Stimulated activated CD4-positive, alpha-beta T cell treated with anti-CD3 and anti-CD28 coated beads, Interleukin-15, amount 100 ng/mL, for 48 hours (primary cell): ENCODE measurements around the gene ZHX3.
"Not testable (repeated sequence)": the region's sequence is repeated elsewhere in the genome, so short reads cannot be mapped to it uniquely, and the experiment has no call there.

Experiments used
- DNase-seq, 2 donors: peaks; one replicate each; pipeline ENCODE4 v3.0.0-alpha.2; 2020; ENCODE audit warnings: low read depth in 2 of 2

ZHX3 gene

GRCh38 chr20:41260734-41261220 lies 56.8 kb downstream of the ZHX3 start:
- no peak for DNase-seq

- no peak for DNase-seq
These were observed 58.2 kb downstream of the ZHX3 start for GRCh38 chr20:41259309-41259708.

DNA sequence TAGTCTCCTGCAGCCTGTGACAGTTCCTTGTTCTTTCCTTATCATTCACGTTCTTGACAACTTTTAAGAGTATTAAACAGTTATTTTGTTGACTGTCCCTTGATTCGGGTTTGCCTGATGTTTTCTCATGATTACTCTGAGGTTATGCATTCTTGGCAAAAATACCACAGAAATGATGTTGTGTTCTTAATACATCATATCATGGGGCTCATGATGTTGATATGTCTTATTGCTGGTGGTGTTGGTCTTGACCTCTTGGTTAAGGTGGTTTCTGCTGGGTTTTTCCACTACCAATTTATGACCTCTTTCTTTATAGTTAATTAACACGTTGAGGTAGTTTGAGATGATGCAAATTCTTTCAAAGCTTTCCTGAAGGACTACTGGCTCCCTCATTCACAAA lies 59.1 kb downstream of the ZHX3 start:
- no peak for DNase-seq

GRCh38 chr20:41256516-41256915 lies 61.0 kb downstream of the ZHX3 start:
- DNase-seq, result no peak

DNA sequence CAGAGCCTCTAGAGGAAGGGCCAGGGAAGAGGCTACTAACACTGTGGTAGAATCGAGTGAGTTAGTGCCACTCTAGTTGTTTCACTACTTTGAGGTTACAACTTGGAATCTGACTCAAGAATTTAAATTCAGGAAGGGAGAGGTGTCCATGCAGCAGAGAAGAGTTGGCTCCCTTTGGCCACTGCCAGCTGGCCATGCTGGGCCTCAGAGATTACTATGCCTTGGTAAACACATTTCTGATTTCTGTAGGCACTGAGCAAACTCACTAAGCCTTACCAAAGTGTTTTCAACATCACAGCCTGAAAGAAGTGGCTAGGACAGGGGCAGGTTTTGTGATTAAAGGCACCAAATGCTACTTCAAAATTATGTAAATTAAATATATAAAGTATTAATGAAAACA lies 61.9 kb downstream of the ZHX3 start:
- DNase-seq, result no peak

DNA sequence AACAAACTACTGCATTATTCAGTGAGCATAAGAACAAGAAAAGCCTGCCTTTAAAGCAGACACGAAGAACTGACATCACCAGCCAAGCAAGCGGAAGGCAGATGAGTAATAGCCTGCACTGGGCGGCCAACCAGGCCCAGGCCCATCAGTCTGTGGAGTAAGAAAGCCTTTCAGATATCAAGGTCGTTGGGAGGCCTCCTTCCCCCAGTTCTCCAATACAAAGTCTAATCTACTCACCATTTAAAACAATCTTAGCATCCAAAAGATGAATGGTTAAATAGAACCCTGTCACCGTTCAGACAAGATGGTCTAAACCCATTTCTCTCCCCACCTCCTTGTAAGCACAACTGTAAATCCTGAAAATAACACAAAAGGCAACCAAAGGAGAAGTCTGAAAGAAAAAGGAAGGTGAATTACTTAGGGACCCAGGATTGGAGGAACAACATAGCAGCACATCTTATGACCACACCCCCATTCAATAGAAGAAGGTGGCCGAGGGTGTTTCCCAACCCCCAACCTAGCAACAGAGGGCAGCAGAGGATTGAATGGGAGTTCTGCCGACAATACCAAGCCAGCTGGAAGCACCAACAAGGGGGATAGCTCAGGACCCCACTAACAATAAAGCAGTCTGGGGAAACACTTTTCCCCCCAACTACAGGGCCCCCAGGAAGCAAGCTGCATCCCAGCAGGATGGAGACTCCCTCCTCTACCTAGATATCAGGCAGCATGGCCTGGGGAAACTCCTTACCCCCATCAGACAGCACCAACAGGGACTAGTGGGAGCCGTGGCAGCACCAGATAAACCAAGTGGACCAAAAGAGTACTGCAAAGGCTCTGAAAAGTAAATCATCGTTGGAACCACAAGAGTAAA lies 67.9 kb downstream of the ZHX3 start:
- no peak for DNase-seq

- DNase-seq, result no peak
These were observed 69.0 kb downstream of the ZHX3 start for GRCh38 chr20:41248368-41249024.

GRCh38 chr20:41247523-41248367 lies 69.8 kb downstream of the ZHX3 start:
- DNase-seq, result no peak

DNA sequence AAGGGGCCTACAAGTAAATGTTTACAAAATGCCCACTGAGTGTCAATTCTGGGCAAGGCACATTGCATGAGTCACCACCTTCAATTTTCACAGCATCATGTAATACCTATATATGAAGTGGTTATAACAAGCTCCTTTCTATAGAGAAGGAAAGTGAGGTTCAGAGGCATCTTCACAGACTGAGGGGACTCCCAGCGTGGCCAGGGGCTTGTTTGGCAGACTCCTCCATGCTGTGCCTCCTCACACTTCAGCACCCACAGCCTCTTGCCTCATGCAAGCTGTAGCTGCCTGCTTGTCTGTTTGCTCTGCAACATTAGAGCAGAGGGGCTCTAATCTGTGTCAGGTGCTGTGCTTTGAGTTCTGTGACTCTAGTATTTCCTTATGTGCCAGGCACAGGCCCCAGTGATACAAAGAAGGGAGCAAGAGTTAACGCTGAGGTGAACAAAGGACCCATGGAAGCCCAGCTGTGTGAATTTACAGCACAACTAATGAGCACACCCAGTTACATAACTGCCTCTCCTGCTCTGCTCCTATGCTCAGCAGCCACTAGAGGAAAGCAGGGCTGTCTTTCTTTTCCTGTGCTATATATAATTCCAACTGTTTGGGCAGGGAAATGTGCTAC lies 72.3 kb downstream of the ZHX3 start:
- no peak for DNase-seq

- no peak for DNase-seq
These were observed 74.7 kb downstream of the ZHX3 start for GRCh38 chr20:41242807-41243206.

DNA sequence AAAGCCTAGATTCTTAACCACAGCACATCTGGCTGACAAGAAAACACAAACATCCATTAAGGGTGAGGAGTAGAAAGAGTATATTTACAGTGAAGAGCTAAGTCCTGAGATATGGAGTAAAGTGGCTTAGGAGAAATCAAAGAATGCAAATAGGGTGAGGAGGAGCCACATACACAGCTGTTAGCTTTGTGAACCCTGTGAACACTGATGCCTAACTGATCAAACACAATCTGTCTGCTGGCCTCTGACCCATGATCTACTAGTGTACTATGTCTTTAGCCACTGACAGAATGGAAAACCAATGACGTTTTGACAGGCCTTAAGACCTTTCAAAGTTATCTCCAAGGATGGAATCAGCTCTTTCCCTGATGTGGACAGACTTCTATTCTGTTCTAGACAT lies 75.2 kb downstream of the ZHX3 start:
- no peak for DNase-seq

DNA sequence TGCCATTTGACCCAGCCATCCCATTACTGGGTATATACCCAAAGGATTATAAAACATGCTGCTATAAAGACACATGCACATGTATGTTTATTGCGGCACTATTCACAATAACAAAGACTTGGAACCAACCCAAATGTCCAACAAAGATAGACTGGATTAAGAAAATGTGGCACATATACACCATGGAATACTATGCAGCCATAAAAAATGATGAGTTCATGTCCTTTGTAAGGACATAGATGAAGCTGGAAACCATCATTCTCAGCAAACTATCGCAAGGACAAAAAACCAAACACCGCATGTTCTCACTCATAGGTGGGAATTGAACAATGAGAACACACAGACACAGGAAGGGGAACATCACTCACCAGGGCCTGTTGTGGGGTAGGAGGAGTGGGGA lies 80.3 kb downstream of the ZHX3 start:
- DNase-seq, result not testable (repeated sequence)

DNA sequence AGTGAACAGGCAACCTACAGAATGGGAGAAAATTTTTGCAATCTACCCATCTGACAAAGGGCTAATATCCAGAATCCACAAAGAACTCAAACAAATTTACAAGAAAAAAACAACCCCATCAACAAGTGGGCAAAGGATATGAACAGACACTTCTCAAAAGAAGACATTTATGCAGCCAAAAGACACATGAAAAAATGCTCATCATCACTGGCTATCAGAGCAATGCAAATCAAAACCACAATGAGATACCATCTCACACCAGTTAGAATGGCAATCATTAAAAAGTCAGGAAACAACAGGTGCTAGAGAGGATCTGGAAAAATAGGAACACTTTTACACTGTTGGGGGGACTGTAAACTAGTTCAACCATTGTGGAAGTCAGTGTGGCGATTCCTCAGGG lies 80.7 kb downstream of the ZHX3 start:
- DNase-seq, result not testable (repeated sequence)

DNA sequence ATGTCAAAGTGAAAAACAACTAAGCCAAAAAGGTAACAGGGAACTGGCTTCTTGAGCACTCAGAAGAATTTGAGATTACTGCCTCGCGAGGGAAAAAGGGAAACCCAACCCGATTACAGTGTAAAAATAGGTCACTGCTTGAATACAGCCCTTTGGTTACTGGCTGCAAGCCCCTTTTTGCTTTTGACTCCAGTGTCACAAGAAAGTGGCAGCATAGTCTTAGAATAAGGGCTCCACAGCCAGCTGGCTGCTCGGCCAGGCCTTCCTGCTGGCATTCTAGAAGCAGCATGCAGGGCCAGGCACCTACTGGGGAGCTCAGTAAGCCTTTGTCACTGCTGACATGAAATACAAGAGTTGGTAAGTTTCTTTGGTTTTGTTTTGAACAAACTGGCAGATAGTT lies 83.0 kb downstream of the ZHX3 start:
- no peak for DNase-seq

DNA sequence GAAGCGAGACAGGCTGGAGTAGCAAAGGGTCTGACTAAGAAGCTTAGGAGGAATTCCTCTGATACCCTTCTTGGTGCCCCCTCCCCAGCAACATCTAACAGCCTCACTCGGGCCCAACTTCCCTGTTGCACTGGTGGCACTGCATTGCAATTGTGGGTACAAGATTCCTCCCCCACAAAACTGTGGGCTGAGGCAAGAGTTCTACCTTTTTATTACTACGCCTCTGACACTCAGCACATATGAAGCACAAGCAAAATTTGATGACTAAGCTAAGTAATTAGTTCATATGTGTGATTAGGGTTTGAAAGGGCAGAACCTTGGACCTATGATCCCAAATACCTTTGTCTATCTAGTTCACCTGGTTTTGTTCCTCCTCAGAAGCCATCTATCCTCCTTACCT lies 83.5 kb downstream of the ZHX3 start:
- DNase-seq, result no peak

- DNase-seq, result no peak
These were observed 84.3 kb downstream of the ZHX3 start for GRCh38 chr20:41232973-41233926.

- DNase-seq, result no peak
These were observed 86.4 kb downstream of the ZHX3 start for GRCh38 chr20:41231136-41231535.

DNA sequence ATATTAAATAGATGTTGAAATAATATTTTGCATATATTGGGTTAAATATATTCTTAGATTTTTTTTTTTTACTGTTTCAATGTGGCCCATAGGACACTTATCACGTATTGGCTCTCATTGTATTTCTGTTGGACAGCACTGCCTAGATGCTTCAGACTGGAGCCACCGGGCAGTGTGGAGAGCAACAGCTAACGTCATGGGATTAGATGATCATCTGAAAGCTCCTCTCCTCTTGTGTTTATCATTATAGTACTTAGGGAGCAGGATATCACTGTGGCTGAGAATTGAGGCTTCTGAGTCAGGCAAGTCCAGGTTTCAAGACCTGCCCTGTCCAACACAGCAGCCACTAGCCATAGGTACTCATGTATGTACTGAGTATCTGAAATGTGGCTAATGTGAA lies 87.4 kb downstream of the ZHX3 start:
- DNase-seq, result no peak

DNA sequence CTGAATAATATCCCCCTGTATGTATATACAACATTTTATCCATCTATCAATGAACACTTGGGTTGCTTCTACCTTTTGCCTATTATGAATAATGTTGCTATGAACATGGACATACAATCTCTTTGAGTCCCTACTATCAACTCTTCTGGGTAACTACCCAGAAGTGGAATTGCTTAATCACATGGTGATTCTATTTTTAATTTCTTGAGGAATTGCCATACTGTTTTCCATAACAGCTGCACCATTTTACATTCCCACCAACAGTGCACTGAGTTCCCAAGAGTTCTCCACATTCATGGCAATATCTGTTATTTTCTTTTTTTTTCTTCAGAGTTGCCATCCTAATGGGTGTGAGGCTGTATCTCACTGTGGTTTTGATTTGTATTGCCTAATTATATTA lies 88.3 kb downstream of the ZHX3 start:
- no peak for DNase-seq

- DNase-seq, result no peak
These were observed 88.7 kb downstream of the ZHX3 start for GRCh38 chr20:41228858-41229257.

- no peak for DNase-seq
These were observed 91.1 kb downstream of the ZHX3 start for GRCh38 chr20:41226426-41226825.
